RPMI8226 (cell line): ENCODE data around the gene CRYGC.

Experiments
- DNase-seq: peaks from one replicate; pipeline ENCODE4 v3.0.0-alpha.2; 2015

CRYGC gene

GRCh38 chr2:208092093-208092832, 37.4 kb downstream of the CRYGC start:
- no peak for DNase-seq

GRCh38 chr2:208090420-208090819, 39.2 kb downstream of the CRYGC start:
- DNase-seq = no peak

- DNase-seq = no peak
Observed at GRCh38 chr2:208086029-208086428, 43.6 kb downstream of the CRYGC start.

GRCh38 chr2:208083807-208084206, 45.8 kb downstream of the CRYGC start:
- no peak for DNase-seq
